Pulmonary artery endothelial cell (primary cell): ENCODE measurements around the gene DHRS4L2. TPM values are rescaled to one million over a fixed set of nuclear protein-coding genes. Genes with fewer than 3 reads are reported as not detected.
"Not testable (repeated sequence)": the region's sequence is repeated elsewhere in the genome, so short reads cannot be mapped to it uniquely, and the experiment has no call there.

ENCODE experiments used
- DNase-seq: peaks from one replicate; pipeline ENCODE4 v3.0.0-alpha.2; 2011; ENCODE audit warnings: low read depth, low spot score
- total RNA-seq: library from RNA; depleted of rRNA; stranded (reverse); fragments of >200 nt; gene quantifications from 2 replicates; pipeline ENCODE4 v1.2.3, GENCODE V29; 2014

DHRS4L2 gene
- 15.8 and 18.3 TPM in 2 replicates for total RNA-seq

DNA sequence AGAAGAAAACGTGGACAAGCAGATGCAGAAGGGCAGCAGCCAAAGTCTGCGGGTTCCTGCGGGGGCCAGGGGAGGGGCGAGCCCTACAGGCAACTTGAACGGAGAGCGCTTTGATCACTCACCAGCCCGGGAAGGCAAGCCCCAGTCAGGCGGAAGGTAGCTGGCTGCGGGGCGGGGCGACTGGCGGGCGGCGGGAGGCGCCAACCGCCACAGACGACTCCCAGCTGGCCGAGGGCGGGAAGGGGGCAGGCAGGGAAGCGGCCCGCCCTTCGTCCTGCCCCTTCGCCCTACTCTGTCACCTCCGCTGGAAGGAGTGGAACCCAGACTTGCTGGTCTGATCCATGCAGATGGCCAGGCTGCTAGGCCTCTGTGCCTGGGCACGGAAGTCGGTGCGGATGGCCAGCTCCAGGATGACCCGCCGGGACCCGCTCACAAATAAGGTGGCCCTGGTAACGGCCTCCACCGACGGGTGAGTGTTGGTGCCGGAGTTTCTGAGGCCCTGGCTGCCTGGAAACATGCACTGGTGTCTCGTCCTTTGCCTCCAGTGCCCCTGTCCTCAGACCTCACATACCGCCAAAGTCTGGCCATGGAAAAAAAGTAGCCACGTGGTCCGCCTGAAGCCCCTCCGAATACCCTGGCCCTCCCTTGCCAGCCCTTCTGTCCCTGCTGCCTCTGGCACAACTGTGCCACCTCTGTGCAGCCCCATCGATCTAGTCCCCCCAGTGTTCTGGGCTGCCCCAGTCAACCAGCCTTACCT lies at the start of gene DHRS4L2:
Gene DHRS4L2, plus strand, starts transcription at position 323 of the 757 bp plus-strand sequence. Its CDS starts 19 bp downstream, at position 342.
- DNase-seq: not testable (repeated sequence)

DNA sequence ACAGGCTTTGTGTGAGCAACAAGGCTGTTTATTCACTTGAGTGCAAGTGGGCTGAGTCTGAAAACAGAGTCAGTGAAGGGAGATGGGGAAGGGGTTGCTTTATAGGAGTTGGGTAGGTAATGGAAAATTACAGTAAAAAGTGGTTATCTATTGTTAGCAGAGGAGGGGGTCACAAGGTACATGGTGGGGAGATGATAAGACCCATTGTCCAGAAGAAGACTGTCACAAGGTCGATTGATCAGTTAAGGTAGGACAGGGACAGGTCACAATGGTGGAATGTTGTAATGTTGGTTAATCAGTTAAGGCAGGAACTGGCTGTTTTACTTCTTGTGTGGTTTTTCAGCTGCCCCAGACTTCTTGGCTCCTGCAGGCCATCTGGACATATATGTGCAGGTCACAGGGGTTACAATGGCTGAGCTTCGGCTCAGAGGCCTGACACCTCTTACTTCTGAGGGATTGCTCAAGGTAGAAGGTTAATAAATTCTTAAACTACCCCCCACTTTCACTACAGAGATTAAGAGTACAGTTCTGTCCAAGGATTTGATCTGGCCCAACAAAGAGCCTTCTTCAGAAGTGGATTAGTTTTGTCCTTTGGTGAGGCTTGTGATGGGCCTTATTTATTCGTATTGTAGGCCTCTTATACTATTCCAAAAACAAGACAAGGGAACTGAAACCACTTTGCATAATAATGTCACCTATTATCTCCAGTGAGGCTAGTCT lies 49.0 kb upstream of the DHRS4L2 start:
- DNase-seq: no peak

DNA sequence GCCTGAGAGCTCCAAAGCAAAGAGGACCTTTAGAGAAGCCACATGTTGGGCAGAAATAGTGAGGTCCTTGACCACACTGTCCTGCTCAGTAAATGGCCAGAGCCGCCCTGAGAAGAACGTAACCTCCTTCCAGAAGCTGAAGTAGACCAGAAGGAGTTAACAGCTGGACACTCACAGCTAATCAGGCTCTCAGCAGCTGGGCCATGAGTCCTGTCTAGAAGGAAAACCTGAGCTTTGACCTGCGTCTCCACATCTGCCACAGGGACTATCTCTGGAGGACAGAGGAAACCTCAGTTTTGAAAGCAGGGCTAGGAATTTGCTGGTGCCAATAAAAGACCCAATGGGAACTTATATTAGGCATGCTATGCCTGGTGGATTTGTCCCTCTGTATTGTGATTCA lies 47.5 kb upstream of the DHRS4L2 start:
- no peak for DNase-seq

DNA sequence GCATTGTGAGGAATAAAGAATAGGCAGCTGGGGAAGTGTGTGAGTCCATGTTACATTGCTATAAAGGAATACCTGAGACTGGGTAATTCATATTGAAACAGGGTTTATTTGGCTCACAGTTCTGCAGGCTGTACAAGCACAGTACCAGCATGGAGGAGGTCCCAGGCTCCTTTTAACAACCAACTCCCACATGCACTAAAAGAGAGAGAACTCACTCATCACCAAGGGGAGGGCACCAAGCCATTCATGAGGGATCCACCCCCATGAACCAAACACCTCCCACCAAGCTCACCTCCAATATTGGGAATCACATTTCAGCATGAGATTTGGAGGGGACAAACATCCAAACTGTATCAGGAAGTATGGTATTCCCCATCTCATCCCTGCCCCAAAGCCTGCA lies 47.1 kb upstream of the DHRS4L2 start:
- no peak for DNase-seq

DNA sequence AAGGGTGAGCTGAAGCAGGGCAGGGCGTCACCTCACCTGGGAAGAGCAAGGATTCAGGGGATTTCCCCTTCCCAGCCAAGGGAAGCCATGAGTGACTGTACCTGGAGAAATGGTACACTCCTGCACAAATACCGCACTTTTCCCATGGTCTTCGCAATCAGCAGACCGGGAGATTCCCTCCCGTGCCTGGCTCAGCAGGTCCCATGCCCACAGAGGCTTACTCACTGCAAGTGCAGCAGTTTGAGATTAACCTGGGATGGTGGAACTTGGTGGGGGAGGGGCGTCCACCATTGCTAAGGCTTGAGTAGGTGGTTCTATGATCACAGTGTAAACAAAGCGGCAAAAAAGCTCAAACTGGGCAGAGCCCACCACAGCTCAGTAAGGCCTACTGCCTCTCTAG lies 46.1 kb upstream of the DHRS4L2 start:
- no peak for DNase-seq

- DNase-seq: not testable (repeated sequence)
Measured at GRCh38 chr14:23949069-23949468, 39.7 kb upstream of the DHRS4L2 start.

DNA sequence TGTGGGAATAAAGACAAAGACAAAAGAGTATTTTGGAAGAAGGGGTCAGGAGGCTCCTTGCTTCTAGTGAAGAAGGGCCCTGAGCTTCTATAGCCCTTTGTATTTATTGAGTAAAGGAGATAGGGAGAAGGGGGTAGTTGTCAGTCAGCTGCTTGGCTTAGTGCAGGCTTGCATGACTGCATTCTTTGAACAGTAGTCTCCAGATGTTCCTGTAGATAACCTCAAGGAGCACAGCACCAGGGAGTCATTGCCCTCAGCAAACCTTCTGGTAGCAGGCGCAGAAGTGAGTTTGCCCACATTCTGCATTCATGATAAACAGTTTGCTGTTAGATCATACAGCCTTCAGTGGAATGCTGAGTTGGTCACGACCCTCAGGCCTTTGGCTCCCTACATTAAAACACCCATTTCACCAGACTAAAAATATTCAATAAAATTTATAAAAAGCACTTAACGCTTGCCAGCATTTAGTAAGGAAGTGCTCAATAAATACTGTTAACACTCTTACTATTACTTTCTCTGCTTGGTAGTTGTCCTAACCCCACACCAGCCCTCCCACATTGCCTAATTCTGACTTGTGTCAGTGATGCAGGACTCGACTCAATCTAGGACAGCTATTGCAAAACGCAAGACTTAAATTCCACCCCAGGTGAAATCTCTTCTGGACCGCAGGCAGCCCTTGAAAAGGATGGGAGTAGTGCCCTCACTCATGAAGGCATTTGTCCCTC lies 38.2 kb upstream of the DHRS4L2 start:
- no peak for DNase-seq

DNA sequence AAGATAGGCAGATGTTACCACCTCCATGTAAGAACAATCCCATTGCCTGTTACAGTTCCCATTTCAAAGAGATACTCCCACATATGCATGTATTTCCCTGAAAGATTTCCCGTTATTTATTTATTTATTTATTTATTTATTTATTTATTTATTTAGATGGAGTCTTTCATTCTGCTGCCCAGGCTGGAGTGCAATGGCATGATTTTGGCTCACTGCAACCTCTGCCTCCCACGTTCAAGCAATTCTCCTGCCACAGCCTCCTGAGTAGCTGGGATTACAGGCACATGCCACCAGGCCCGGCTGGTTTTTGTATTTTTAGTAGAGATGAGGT lies 37.6 kb upstream of the DHRS4L2 start:
- DNase-seq: not testable (repeated sequence)

- DNase-seq: no peak
Measured at GRCh38 chr14:23951590-23952201, 37.0 kb upstream of the DHRS4L2 start.

GRCh38 chr14:23953116-23953463 lies 35.6 kb upstream of the DHRS4L2 start:
- not testable (repeated sequence) for DNase-seq

GRCh38 chr14:23953464-23954278 lies 35.1 kb upstream of the DHRS4L2 start, which contains the start of gene DHRS4:
Gene DHRS4, plus strand, starts transcription at chr14:23953770. Its CDS starts 19 bp downstream, at chr14:23953789.
- peak; percentile 37 for DNase-seq

DNA sequence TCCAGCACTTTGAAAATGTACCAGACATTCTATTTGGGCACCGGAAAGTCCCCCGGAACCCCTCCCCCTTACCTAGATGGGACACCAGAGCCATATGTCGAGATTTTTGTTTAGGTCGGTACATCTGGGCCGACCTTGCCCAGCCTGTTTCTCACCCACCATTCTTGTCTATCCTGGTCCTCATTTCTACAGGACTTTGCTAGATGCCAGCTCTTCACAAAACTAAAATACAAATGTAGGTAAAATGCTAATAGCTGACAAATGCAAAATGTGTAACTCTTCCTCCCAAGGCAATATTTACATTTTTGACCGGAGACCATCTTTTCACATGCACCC lies 34.5 kb upstream of the DHRS4L2 start:
- DNase-seq: not testable (repeated sequence)

GRCh38 chr14:23954965-23955364 lies 33.8 kb upstream of the DHRS4L2 start:
- DNase-seq: not testable (repeated sequence)

DNA sequence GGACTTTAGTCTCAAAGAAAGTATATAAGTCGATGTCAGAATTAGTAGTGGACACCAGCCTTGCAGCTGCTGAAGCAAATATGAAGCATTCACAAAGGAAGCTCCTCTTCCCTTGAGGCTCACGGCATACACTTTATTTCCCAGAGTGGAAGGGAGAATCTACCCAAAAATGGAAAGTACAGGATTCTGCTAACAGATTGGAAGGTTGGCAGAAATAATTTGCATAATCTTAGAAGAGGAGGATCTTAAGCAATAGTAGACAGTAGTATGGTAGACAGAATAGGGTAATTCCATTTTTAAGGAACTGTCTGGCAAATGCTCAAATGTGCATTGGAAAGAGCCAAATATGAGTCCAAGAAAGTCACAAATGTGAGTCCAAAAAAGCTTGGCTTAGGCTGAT lies 32.9 kb upstream of the DHRS4L2 start:
- not testable (repeated sequence) for DNase-seq

DNA sequence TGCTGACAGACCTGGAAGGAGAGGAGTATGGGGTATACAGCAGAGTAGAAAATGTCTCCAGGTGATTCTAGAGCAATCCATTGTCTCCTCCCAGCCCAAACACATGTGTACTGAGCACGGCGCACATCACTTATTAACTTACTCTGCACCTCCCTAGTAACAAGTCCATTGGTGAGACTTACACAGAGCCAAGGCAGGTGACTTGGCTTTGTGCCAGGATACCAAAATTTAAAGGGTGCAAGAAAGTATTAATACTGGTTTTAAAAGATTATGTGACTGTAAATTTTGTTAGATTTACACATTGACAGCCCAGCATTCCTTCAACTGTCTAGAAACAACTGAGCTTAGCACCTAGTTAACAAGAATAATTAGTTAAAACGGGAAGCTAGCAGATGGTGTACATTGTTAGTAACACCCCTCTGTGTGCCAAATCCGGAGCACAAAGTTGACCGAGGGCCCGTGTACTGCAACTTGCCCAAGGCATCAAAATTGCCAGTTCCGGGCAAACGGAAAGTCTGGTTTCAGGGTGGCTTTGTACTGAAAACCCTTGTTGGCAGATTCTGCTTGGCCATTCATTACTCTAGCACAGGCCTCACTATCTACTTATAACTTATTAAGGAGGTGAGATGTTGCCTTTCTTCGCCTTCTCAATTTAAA lies 30.7 kb upstream of the DHRS4L2 start:
- not testable (repeated sequence) for DNase-seq

DNA sequence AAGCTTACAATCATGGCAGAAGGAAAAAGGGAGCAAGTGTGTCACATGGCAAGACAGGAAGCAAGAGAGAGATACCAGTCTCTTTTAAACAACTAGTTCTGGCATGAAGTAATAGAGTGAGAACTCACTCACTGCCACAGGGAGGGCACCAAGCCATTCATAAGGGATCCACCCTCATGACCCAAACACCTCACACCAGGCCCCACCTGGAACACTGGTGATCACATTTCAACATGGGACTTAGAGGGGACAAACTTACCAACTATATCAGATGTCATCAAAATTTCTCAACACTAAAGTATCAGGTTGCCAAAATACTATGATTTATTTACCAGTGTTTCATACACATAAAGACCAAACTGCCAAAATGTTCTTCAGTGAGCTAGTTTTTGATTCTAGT lies 27.8 kb upstream of the DHRS4L2 start:
- not testable (repeated sequence) for DNase-seq

- not testable (repeated sequence) for DNase-seq
Measured at GRCh38 chr14:23961704-23962103, 27.0 kb upstream of the DHRS4L2 start.

GRCh38 chr14:23969130-23969480 lies 19.6 kb upstream of the DHRS4L2 start:
- DNase-seq: not testable (repeated sequence)

GRCh38 chr14:23969481-23970282 lies 19.0 kb upstream of the DHRS4L2 start:
- DNase-seq: not testable (repeated sequence)

DNA sequence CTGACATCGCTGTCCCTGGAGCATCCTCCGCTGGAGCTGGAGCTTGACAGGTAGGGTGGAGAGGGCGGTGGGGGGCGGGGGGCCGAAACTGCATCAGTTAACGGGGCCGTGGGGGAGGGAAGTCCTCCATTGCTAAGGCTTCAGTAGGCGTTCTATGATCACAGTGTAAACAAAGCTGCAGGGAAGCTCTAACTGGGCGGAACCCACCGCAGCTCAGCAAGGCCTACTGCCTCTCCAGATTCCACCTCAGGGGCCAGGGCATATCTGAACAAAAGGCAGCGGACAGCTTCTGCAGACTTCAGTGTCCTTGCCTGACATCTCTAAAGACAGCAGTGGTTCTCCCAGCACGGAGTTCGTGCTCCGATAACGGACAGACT lies 18.5 kb upstream of the DHRS4L2 start:
- not testable (repeated sequence) for DNase-seq
